GM19099 (cell line): ENCODE data around the gene ORMDL3.

Source experiments
- POLR2A ChIP-seq: IDR thresholded peaks from 3 replicates; pipeline ENCODE4 v1.6.1; 2011; ENCODE audit warnings: low read depth; ENCODE audit not compliant: insufficient read length; ENCODE audit errors: extremely low read depth

ORMDL3 gene

DNA sequence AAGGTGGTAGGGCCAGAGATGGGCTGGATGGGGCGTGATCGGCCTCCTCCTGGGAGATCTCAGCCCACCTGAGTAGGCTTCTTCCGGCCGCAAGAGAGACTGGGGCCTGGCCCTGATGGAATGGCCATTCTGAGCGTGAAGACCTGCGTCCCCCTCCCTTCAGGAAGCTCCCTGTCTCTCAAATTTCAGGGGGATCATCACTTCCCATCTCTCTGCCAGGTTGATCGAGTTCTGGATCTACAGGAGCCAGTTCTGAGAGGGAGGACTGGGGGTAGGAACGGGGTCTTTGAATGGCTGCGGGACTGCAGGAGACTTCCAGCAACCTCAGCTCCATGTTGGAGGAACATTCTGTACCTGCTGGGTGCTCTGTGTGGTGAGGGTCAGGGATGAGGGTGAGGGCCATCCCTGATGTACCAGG is 26.1 kb upstream of the ORMDL3 start:
- TF ChIP-seq POLR2A: no peak

DNA sequence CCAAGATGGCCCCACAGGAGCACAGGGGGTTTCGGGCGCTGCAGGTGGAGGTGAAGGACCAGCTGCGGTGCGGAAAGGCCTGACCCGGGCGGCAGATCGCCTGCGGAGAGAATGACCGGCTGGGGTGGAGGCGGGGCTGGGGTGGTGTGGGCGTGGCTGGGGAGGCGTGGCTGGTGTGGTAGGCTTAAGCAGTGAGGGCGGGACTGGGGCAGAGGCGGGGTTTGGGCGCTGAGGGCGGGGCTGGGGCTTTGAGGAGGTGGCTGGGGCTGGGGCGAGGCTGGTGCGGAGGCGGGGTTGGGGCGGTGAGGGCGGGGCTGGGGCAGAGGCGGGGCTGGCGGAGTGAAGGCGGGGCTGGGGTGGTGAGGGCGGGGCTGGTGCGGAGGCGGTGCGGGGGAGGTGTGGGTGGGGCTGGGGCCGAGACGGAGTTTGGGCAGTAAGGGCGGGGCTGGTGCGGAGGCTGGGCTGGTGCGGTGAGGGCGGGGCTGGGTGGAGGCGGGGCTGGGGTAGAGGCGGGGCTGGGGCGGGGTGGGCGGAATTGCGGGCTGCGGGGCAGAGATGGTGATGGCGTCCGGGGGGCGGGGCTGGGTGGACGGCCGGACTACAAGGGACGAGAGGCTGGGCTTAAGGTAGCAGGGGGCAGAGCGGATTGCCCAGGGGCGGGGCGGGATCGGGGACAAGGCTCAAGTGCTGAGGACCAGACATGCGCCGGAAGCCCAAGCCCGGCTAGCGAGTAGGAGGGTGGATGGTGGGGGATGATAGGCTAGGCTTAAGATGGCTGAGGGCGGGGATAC is 25.5 kb upstream of the ORMDL3 start:
- TF ChIP-seq POLR2A: peak; percentile 68

DNA sequence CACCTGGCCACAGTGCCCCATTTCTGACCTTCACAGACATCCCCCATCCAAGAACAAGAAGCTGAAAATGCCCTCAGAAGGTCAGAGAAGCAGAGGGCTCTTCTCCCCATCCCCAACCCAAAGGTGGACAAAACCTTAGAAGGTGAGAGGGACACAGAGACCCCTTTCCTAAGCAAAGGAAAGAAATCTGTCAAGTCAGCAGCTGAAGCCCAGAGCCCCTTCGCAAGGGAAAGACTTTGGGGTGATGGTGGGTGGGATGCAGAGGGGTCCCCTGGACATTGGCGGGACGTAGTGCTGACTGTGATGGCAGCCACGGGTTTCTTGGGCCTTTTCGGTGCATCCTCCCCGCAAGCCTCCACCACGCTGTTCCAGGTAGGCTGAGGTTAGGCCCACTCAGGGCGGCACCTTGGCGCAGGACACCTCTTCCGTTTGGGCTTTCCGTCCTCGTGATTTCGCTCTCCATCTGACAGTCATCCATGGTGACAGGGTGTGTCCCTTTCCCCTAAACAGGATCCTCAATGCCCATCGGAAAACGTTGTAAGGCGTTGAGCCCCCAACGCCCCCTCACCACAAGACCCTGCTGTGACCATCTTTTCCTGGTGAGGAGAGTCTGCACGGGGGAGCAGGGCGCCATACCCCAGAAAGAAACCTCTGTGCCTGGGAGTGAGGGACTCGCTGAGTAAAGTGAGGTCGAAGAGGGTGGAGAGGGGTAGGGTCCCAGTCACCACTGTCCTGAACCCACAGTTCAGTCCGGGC is 24.7 kb upstream of the ORMDL3 start:
- TF ChIP-seq POLR2A: no peak

DNA sequence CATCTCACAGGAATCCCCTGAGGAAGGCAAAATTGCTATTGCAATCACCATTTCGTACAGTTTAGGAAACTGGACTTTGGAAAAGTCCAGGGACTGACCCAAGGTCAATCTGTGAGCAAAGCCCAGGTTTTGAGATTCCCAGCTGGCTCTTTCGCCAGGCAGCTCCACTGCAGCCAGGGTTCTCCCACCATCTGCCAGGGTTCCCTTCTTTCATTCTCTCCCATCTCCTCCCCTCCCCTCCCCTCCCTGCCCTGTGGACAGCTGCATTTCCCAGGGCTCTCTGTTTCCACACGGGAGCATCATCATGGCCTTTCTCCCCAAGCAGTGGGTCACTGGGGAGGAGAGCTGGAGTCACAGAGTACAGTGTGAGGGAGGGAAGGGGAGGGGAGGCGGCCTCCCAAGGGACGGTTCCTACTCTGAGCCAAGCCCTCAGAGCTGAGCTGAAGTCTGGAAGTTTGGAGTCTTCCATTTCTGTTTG is 23.5 kb upstream of the ORMDL3 start:
- no peak for TF ChIP-seq POLR2A

- no peak for TF ChIP-seq POLR2A
Measured at GRCh38 chr17:39949028-39949427, 21.6 kb upstream of the ORMDL3 start.

DNA sequence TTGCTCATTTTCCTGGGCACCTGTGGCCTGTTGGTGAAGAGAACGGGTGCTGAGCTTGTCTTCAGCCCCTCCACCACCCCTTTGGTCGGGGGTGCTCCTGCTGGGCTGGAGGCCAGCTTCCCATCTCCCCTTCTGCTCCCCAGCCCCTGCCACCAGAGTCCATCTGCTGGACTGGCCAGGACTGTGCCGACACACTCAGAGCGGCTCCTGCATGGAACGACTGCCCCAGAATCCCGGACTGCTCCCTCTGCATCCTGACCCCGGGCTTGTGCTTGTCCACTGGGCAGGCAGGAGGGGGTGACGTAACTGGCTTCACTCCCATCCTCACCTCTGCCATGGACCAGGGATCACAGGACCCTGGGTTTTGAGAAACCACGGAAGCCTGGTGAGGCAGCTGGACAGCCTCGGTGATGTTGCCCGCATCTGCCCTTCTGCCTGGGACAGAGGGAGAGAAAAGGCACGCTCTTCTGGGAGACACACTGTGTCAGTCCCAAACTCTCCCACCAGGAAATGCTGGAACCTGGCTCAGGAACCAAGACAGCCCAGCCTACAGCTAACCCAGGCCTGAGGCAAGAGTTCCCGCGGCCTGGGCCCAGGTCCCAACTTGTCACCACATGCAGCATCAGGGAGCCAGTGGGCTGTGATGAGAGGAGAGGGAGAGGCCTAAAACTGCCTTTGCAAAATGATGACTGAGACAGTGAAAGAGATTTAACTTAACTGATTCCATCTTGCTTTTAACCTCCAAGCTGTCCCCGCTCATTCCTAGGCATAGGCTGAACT is 19.3 kb upstream of the ORMDL3 start:
- no peak for TF ChIP-seq POLR2A

GRCh38 chr17:39944393-39944711 is 17.0 kb upstream of the ORMDL3 start:
- TF ChIP-seq POLR2A: no peak

DNA sequence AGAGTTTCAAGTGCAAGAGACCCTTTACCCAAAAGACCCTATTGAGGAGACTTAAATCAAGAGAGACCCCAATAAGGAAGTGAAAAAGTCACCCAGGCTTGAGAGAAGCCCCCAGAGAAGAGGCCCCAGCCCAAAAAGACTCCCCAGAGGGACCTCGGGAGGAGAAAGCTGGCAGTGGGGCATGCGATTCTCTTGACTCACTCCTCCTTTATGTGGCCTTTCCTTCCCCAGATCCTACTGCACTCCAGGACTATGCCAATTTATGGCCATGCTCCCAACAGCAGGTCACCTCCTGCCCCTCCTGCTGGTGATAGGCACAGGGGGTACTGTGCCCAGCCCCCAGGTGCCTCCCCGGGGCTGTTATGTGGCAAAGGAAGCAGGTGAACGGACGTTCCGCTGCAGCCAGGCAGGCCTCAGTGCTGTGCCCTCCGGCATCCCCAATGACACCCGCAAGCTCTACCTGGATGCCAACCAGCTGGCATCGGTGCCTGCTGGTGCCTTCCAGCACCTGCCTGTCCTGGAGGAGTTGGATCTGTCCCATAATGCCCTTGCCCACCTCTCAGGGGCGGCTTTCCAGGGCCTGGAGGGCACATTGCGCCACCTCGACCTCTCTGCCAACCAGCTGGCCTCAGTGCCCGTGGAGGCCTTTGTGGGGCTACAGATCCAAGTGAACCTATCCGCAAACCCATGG is 16.4 kb upstream of the ORMDL3 start:
- no peak for TF ChIP-seq POLR2A

GRCh38 chr17:39939588-39940419 is 12.4 kb upstream of the ORMDL3 start:
- no peak for TF ChIP-seq POLR2A

- TF ChIP-seq POLR2A: no peak
Measured at GRCh38 chr17:39939106-39939505, 11.7 kb upstream of the ORMDL3 start.

DNA sequence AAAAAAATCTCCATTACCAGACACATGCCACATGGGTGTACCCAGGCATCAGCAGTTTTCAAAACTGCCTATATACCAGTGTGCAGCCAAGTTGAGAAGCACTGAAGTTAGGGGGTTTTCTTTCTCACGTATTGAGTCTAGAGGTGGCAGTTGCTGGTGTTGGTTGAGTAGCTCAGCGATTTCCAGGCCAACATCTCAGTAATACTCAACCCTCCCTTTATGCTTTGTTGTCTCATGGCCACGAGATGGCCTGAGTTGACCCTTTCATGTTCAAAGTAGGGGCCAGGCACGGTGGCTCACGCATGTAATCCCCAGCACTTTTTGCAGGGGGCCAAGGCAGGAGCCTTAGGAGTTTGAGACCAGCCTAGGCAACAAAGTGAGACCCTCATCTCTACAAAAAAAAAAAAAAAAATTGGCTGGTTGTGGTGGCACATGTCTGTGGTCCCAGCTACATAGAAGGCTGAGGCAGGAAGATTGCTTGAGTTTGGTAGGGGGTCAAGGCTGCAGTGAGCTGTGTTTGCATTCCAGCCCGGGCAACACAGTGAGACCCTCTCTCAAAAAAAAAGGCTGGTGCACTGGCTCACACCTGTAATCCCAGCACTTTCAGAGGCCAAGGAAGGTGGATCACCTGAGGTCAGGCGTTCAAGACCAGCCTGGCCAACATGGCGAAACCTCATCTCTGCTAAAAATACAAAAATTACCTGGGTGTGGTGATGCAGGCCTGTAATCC is 10.9 kb upstream of the ORMDL3 start:
- TF ChIP-seq POLR2A: no peak

- no peak for TF ChIP-seq POLR2A
Measured at GRCh38 chr17:39937447-39937846, 10.0 kb upstream of the ORMDL3 start.

DNA sequence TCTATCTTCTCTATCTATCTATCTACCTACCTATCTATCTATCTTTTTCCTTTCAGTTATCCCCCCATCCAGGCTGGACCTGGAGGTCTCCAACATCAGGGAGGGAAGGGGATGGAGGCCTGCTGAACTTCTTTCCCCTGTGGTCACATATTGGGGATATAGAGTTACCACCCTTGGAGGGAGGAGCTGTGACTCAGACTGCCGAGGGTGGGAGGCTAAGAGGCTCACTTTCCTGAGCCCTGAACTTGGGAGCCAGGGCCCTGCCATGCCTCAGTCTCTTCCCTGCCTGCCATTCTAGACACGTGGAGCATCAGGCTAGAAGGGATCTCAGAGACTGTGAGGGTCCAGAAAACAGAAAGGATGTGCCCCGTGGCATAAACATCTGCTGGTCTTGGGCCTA is 8.5 kb upstream of the ORMDL3 start:
- no peak for TF ChIP-seq POLR2A
